ENCODE data around the gene NIBAN1. TPM values are rescaled to one million over a fixed set of nuclear protein-coding genes. Genes with fewer than 3 reads are reported as not detected.

The NIBAN1 gene
- total RNA-seq, 1 experiment from 2014 or later = 5.9 TPM

DNA sequence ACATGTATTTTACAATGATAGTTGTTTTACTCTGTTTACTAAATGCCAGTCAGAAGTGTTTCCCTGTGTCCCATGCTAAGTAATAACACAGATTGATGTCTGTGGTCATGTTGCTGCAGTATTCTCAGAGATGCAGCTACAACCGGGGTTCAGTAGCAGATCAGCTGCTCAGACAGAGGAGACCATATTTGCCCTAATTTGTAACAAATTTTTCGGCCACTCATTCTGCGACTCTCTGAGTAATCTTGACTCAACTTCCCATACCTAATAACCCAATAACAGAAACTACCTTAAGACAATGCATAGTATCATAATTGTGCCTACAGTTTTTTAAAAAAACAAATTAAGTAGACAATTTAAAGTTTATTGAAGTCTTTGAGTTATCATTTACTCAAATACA is 32.6 kb downstream of the NIBAN1 start:
- no peak overlapping the region; a peak in 1 of 7 replicates for H3K27ac Mint-ChIP-seq
- H2BK5ac ChIP-seq (ENCODE audit: insufficient read length, low read length) = no peak overlapping the region
- no CpG with 5 or more reads among the region's 3 CpGs for WGBS (ENCODE audit: extremely low coverage, insufficient read length, low lambda C conversion rate)
- H3K27me3 Mint-ChIP-seq (ENCODE audit: low read depth) = no peaks in the 10 kb centered on the region
- no peak for DNase-seq
- H3K56ac ChIP-seq (ENCODE audit: insufficient read length, low read depth, low read length) = no peak overlapping the region
- H3K36me3 Mint-ChIP-seq (ENCODE audit: insufficient read depth in 1 of 3, low read depth in 3 of 3) = peaks cover 0 to 6% (median 0%) of the 10 kb centered on the region in 3 experiments; a peak in 2 of 7 replicates
- H2BK15ac ChIP-seq (ENCODE audit: low read depth, low read length) = no peak overlapping the region
- TF ChIP-seq, protein P1, sequence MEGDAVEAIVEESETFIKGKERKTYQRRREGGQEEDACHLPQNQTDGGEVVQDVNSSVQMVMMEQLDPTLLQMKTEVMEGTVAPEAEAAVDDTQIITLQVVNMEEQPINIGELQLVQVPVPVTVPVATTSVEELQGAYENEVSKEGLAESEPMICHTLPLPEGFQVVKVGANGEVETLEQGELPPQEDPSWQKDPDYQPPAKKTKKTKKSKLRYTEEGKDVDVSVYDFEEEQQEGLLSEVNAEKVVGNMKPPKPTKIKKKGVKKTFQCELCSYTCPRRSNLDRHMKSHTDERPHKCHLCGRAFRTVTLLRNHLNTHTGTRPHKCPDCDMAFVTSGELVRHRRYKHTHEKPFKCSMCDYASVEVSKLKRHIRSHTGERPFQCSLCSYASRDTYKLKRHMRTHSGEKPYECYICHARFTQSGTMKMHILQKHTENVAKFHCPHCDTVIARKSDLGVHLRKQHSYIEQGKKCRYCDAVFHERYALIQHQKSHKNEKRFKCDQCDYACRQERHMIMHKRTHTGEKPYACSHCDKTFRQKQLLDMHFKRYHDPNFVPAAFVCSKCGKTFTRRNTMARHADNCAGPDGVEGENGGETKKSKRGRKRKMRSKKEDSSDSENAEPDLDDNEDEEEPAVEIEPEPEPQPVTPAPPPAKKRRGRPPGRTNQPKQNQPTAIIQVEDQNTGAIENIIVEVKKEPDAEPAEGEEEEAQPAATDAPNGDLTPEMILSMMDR (conservative IDR thresholded peaks at IDR 0.05) = no peak
- H3K9me3 ChIP-seq (ENCODE audit: control insufficient read depth, low read depth, low read length) = no peaks in the 10 kb centered on the region
- H4K20me1 ChIP-seq (ENCODE audit: control insufficient read depth, insufficient read depth, insufficient read length) = no peaks in the 10 kb centered on the region
- no peak overlapping the region for H2BK12ac ChIP-seq (ENCODE audit: insufficient read length, low read depth, low read length)
- no peak overlapping the region for H2AFZ ChIP-seq (ENCODE audit: low read length)
- H3K79me2 ChIP-seq (ENCODE audit: insufficient read depth, low read length) = no peaks in the 10 kb centered on the region
- no peaks in the 10 kb centered on the region for H3K9me3 Mint-ChIP-seq
- peaks cover 2% of the 10 kb centered on the region; the same call in 1 of the 2 replicates for H3K4me1 ChIP-seq (ENCODE audit: insufficient read depth, low read length)
- H3K27me3 ChIP-seq (ENCODE audit: insufficient read depth, low read length) = no peaks in the 10 kb centered on the region
- H4K5ac ChIP-seq (ENCODE audit: insufficient read length, low read depth, low read length) = no peak overlapping the region
- no peak overlapping the region for H2AK5ac ChIP-seq (ENCODE audit: insufficient read length, low read length)
- H3K23me2 ChIP-seq (ENCODE audit: insufficient read length, low read depth, low read length, poor library complexity, severe bottlenecking) = no peaks in the 10 kb centered on the region
- no peak overlapping the region for H3K14ac ChIP-seq (ENCODE audit: insufficient read depth, low read length)
- no peak overlapping the region for H3K18ac ChIP-seq (ENCODE audit: insufficient read length, low read depth, low read length)
- H3T11ph ChIP-seq (ENCODE audit: low read length) = no peak overlapping the region
- no peaks in the 10 kb centered on the region for H3K79me1 ChIP-seq (ENCODE audit: insufficient read depth, low read depth, low read length, poor library complexity, severe bottlenecking)
- H3K4me1 Mint-ChIP-seq = peaks cover 25 to 27% of the 10 kb centered on the region in 2 experiments
- H3K23ac ChIP-seq (ENCODE audit: insufficient read length, low read depth, low read length) = no peak overlapping the region
- no peak overlapping the region for H2BK120ac ChIP-seq (ENCODE audit: low read depth, low read length, poor library complexity, severe bottlenecking)
- H3K4ac ChIP-seq (ENCODE audit: low read depth, low read length) = no peak overlapping the region
- no peak overlapping the region for H3K9ac ChIP-seq (ENCODE audit: extremely low read depth, insufficient read length, low read length)
- no peak overlapping the region for H4K8ac ChIP-seq (replicated peaks; ENCODE audit: insufficient read length, low read depth, low read length)
- no peak overlapping the region for H3K27ac ChIP-seq (ENCODE audit: insufficient read length, low read depth, low read length)
- H4K91ac ChIP-seq (ENCODE audit: insufficient read length, low read depth, low read length) = no peak overlapping the region
- H3K4me2 ChIP-seq (ENCODE audit: insufficient read depth, insufficient read length, low read length) = no peak overlapping the region
- no peak overlapping the region for H3K4me3 Mint-ChIP-seq
- no peak overlapping the region for H2BK20ac ChIP-seq (ENCODE audit: low read depth, low read length, poor library complexity, severe bottlenecking)

All from H9 (cell line).